SH-SY5Y (cell line): Measurements from ENCODE around the gene ZNF202.

Experiments
- GATA2 ChIP-seq: IDR thresholded peaks from 2 replicates; pipeline ENCODE4 v1.6.1; 2011; ENCODE audit warnings: mild to moderate bottlenecking, low read depth, low read length
- GATA3 ChIP-seq: IDR thresholded peaks from 2 replicates; pipeline ENCODE4 v1.6.1; 2011; ENCODE audit warnings: low read depth, mild to moderate bottlenecking, low read length, moderate library complexity

- TF ChIP-seq GATA2 = no peak
- no peak for TF ChIP-seq GATA3
Observed at GRCh38 chr11:123683428-123684170, 57.9 kb downstream of the ZNF202 start.
